Muscle of leg (tissue), 16 donors: Measurements from ENCODE around the gene BGN. TPM values are rescaled to one million over a fixed set of nuclear protein-coding genes. Genes with fewer than 3 reads are reported as not detected.

Experiments
- DNase-seq: peaks from one replicate; pipeline ENCODE4 v3.0.0; 2013
- H3K27ac ChIP-seq: one replicate; pipeline ENCODE4 v1.5.1; 2013; ENCODE audit warnings: mild to moderate bottlenecking, low read length, control low read depth
- H3K27me3 ChIP-seq: one replicate; pipeline ENCODE4 v1.6.1; 2013; ENCODE audit warnings: low read length; ENCODE audit not compliant: control insufficient read depth, insufficient read depth
- H3K36me3 ChIP-seq: one replicate; pipeline ENCODE4 v1.6.1; 2013; ENCODE audit warnings: low read length; ENCODE audit not compliant: control insufficient read depth, insufficient read depth
- H3K4me1 ChIP-seq: one replicate; pipeline ENCODE4 v1.6.1; 2013; ENCODE audit warnings: low read length; ENCODE audit not compliant: control insufficient read depth, insufficient read depth
- H3K4me3 ChIP-seq: one replicate; pipeline ENCODE4 v1.5.1; 2013; ENCODE audit warnings: low read length, control low read depth
- H3K9me3 ChIP-seq: replicated peaks from 2 replicates; pipeline ENCODE4 v1.6.1; 2013; ENCODE audit warnings: low read depth, low read length; ENCODE audit not compliant: control insufficient read depth
- WGBS: methylation state at CpG from one replicate; pipeline ENCODE4 v1.1.5; 2013; ENCODE audit warnings: missing lambda C conversion rate; ENCODE audit not compliant: insufficient coverage; 5-methylcytosine and 5-hydroxymethylcytosine counted together
- long read RNA-seq, 11 donors: transcript quantifications; one replicate each; lab custom pipeline, GENCODE V29; 2026
- polyA plus RNA-seq, 8 donors: library from polyadenylated mRNA; unstranded; fragments of 120-200 nt; gene quantifications; one replicate each; pipeline versions ENCODE4 v1.2.1 to v1.2.3, GENCODE V29; 2013; ENCODE audit warnings: inconsistent platforms in 1 of 8, low replicate concordance in 1 of 8; ENCODE audit not compliant: insufficient read length in 8 of 8, insufficient read depth in 1 of 8
- total RNA-seq: library from RNA; stranded (reverse); fragments of 120-200 nt; gene quantifications from one replicate; pipeline ENCODE4 v1.2.4, GENCODE V29; 2013

Gene BGN
- total RNA-seq: 39.7 TPM
- polyA plus RNA-seq: 100 to 1,000 TPM in 6 of 8 donors, 10 to 100 TPM in 2; 87.7 to 238 (median 161) TPM
- long read RNA-seq, donor 1, transcript BGN-201 (8 exons, 2,402 nt): major isoform, 11 of 11 reads
- long read RNA-seq, donor 1, partial matches to known transcripts: 0 of 11 reads
- long read RNA-seq, donor 1, other reads (novel, unspliced or antisense): 0 of 11 reads
- long read RNA-seq, donor 2, partial matches to known transcripts: 0 of 4 reads
- long read RNA-seq, donor 2, other reads (novel, unspliced or antisense): 0 of 4 reads
- long read RNA-seq, donor 3, transcript BGN-201 (8 exons, 2,402 nt): major isoform, 26 of 49 reads
- long read RNA-seq, donor 3, partial matches to known transcripts: 23 of 49 reads
- long read RNA-seq, donor 3, other reads (novel, unspliced or antisense): 0 of 49 reads
- long read RNA-seq, donor 4, transcript BGN-201 (8 exons, 2,402 nt): major isoform, 15 of 66 reads
- long read RNA-seq, donor 4, partial matches to known transcripts: 51 of 66 reads
- long read RNA-seq, donor 4, other reads (novel, unspliced or antisense): 0 of 66 reads
- long read RNA-seq, donor 5, transcript BGN-201 (8 exons, 2,402 nt): major isoform, 92 of 285 reads
- long read RNA-seq, donor 5, partial matches to known transcripts: 186 of 285 reads
- long read RNA-seq, donor 5, other reads (novel, unspliced or antisense): 7 of 285 reads
- long read RNA-seq, donor 6, transcript BGN-201 (8 exons, 2,402 nt): major isoform, 15 of 15 reads
- long read RNA-seq, donor 6, partial matches to known transcripts: 0 of 15 reads
- long read RNA-seq, donor 6, other reads (novel, unspliced or antisense): 0 of 15 reads
- long read RNA-seq, donor 7, transcript BGN-201 (8 exons, 2,402 nt): major isoform, 35 of 45 reads
- long read RNA-seq, donor 7, partial matches to known transcripts: 10 of 45 reads
- long read RNA-seq, donor 7, other reads (novel, unspliced or antisense): 0 of 45 reads
- long read RNA-seq, donor 8, transcript BGN-201 (8 exons, 2,402 nt): major isoform, 30 of 210 reads
- long read RNA-seq, donor 8, partial matches to known transcripts: 178 of 210 reads
- long read RNA-seq, donor 8, other reads (novel, unspliced or antisense): 0 of 210 reads
- long read RNA-seq, donor 9, transcript BGN-201 (8 exons, 2,402 nt): major isoform, 17 of 54 reads
- long read RNA-seq, donor 9, partial matches to known transcripts: 37 of 54 reads
- long read RNA-seq, donor 9, other reads (novel, unspliced or antisense): 0 of 54 reads
- long read RNA-seq, donor 10, transcript BGN-201 (8 exons, 2,402 nt): major isoform, 16 of 132 reads
- long read RNA-seq, donor 10, partial matches to known transcripts: 116 of 132 reads
- long read RNA-seq, donor 10, other reads (novel, unspliced or antisense): 0 of 132 reads
- long read RNA-seq, donor 11, transcript BGN-201 (8 exons, 2,402 nt): major isoform, 55 of 242 reads
- long read RNA-seq, donor 11, partial matches to known transcripts: 187 of 242 reads
- long read RNA-seq, donor 11, other reads (novel, unspliced or antisense): 0 of 242 reads

- no peaks in the 10 kb centered on the region for H3K36me3 ChIP-seq
- peak within 1 kb of the TSS; percentile 72 for H3K27ac ChIP-seq
- no peaks in the 10 kb centered on the region for H3K9me3 ChIP-seq
- peak; percentile 80 for DNase-seq
- 44% methylated on average over 30 of the region's 41 CpGs for WGBS
- H3K4me3 ChIP-seq: peak within 1 kb of the TSS; percentile 52
- H3K27me3 ChIP-seq: peaks cover 5% of the 10 kb centered on the region
- peaks cover 67% of the 10 kb centered on the region for H3K4me1 ChIP-seq
Observed at GRCh38 chrX:153494541-153495361, at the start of gene BGN. Gene BGN, plus strand, starts transcription at chrX:153494980. Its CDS starts 9,652 bp downstream, at chrX:153504632.

DNA sequence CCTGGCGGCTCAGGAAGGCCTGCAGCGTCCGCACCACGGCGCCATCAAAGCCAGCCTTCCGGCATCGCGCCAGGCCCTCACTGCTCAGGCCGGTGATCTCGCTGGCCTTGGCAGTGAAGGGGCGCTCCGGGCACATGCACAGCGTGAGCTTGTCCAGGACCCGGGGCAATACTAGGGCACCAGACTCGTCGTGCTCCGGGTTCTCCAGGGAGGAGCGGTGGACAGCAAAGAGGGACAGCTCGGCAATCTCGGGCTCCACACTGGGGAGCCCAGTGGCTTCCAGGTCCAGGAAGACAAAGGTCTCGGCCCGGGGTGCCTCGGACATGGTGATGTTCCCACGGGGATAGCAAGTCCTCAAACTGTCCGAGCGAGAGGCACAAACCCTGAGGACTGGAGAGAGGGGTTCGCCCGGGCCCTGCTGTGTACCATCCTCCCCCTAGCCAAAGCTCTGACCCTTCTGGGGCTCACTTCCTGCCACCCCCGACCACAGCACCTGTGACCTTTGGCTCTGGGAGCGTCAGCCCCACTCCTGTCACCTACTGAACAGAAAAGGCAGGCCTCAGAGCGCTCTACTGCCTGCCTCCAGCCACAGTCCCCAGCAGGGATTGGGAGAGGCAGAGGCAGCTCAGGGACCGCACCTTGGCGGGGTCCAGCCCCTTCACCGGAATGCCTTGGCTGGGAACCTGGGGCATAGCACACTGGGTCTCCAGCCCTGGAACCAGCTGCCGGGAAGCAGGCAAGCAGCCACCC lies 49.5 kb upstream of the BGN start:
- 86% methylated on average over 31 of the region's 35 CpGs for WGBS
- no peak overlapping the region for H3K27ac ChIP-seq

GRCh38 chrX:153445856-153446635 lies 48.7 kb upstream of the BGN start, which contains the start of gene TREX2:
Gene TREX2, minus strand, starts transcription at chrX:153446056. Its CDS starts 626 bp downstream, at chrX:153445430.
- WGBS: 84% methylated on average over 26 of the region's 30 CpGs

More for the DNA sequence above, 49.5 kb upstream of the BGN start:
- Histone ChIP-seq H3K27me3 (peaks cover 2% of the 10 kb centered on the region), H3K4me3 (no peak overlapping the region), H3K36me3 (no peaks in the 10 kb centered on the region), H3K9me3 (no peaks in the 10 kb centered on the region), H3K4me1 (peaks cover 4% of the 10 kb centered on the region)
- DNase-seq: no peak

GRCh38 chrX:153446636-153446936 lies 48.2 kb upstream of the BGN start:
- WGBS: 76% methylated on average over 7 of the region's 10 CpGs
- Histone ChIP-seq H3K36me3 (no peaks in the 10 kb centered on the region), H3K9me3 (no peaks in the 10 kb centered on the region), H3K4me1 (peaks cover 4% of the 10 kb centered on the region), H3K27me3 (no peaks in the 10 kb centered on the region), H3K27ac (no peak overlapping the region), H3K4me3 (no peak overlapping the region)
- no peak for DNase-seq

More at GRCh38 chrX:153445856-153446635, 48.7 kb upstream of the BGN start, which contains the start of gene TREX2:
- Histone ChIP-seq H3K36me3 (no peaks in the 10 kb centered on the region), H3K4me3 (no peak within 1 kb of the TSS), H3K27me3 (no peaks in the 10 kb centered on the region), H3K4me1 (peaks cover 4% of the 10 kb centered on the region), H3K27ac (no peak within 1 kb of the TSS), H3K9me3 (no peaks in the 10 kb centered on the region)
- DNase-seq: no peak

DNA sequence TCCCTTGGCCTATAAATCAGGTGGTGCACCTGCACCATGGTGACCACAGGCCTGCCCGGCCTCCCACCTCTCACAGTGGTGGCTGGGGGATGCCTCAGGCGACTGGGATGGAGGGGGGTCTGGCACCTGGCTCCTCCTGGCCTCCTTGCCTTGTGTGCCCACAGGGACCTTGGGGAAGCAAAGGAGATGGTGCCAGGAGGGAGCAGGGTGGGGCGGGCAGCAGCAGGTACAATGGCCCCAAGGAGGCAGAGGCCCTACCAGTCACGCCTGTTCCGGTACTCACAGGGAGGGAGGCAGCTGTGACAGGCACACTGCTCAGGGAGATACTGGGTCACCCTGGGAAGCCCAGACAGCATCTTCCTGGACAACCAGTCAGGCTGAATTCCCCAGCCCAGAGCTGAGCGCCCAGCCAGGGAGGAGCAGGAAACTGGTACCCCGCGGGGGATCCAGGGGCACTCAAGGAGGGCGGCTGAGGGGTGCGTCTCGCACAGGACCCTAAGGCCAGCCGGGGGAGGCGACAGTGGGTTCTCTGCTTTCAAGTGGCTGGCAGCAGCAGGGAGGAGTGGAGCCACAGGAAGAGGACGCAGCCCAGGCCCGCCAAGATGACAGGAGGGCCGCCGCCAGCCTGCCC lies 47.7 kb upstream of the BGN start:
- H3K27ac ChIP-seq: no peak overlapping the region
- 83% methylated on average over 15 of the region's 17 CpGs for WGBS
- no peak for DNase-seq

GRCh38 chrX:153447581-153447960 lies 47.2 kb upstream of the BGN start:
- Histone ChIP-seq H3K9me3 (no peaks in the 10 kb centered on the region), H3K4me3 (no peak overlapping the region), H3K4me1 (peaks cover 4% of the 10 kb centered on the region), H3K36me3 (no peaks in the 10 kb centered on the region), H3K27me3 (no peaks in the 10 kb centered on the region), H3K27ac (no peak overlapping the region)
- DNase-seq: no peak
- WGBS: 82% methylated on average over 5 of the region's 8 CpGs

More for the DNA sequence above, 47.7 kb upstream of the BGN start:
- Histone ChIP-seq H3K36me3 (no peaks in the 10 kb centered on the region), H3K4me3 (no peak overlapping the region), H3K9me3 (no peaks in the 10 kb centered on the region), H3K27me3 (no peaks in the 10 kb centered on the region), H3K4me1 (peaks cover 4% of the 10 kb centered on the region)

DNA sequence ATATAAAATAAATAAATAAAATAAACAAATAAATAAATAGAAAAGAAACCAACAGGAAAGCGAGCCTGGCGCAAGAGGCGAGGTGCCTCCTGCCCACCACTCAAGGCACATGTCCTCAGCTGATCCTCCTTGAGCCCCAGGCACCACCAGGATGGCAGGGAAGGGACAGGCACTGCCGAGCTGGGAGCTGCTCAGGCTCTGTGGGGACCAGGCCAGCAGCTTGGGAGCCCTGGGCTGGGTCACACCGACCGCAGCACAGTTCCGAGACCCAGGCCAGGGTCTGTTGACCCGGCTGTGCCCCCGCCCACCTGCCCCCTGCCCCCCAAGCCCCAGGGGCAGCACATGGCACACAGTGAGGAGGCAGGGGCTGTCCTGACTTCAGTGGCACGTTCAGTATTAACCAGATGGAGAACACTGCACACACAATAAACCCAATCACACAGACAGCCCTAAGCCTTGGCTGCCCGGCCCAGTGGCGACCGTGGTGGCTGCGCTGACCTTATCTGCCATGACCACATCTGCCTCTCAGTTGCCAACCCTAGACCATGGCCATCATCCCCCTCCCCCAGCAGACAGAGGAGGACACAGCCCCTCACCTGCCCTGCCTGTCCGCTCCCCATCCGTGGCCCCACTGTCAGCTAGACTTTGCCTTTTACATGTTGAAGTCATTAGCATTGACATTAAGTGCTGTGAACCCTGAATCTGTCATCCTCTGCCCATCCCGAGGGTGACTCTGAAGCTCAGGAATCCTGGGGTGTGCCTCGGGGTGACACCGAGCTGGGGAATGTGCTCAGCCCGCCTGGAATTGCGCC lies 46.0 kb upstream of the BGN start:
- no peaks in the 10 kb centered on the region for H3K27me3 ChIP-seq
- H3K36me3 ChIP-seq: peaks cover 3% of the 10 kb centered on the region
- no peak for DNase-seq
- no peak overlapping the region for H3K4me3 ChIP-seq
- WGBS: 89% methylated on average over 17 of the region's 21 CpGs
- peaks cover 4% of the 10 kb centered on the region for H3K4me1 ChIP-seq
- no peaks in the 10 kb centered on the region for H3K9me3 ChIP-seq
- no peak overlapping the region for H3K27ac ChIP-seq
